Raji (cell line): ENCODE measurements around the gene DIAPH1.

Experiments
- POLR2A ChIP-seq: IDR thresholded peaks from 2 replicates; pipeline ENCODE4 v1.6.1; 2011; ENCODE audit warnings: low read depth, low read length, control low read depth; ENCODE audit not compliant: insufficient read depth

DIAPH1 gene

GRCh38 chr5:141527426-141527825 is 91.4 kb downstream of the DIAPH1 start:
- no peak for TF ChIP-seq POLR2A

- TF ChIP-seq POLR2A = no peak
Observed at GRCh38 chr5:141525653-141526052, 93.1 kb downstream of the DIAPH1 start.

- TF ChIP-seq POLR2A = no peak
Observed at GRCh38 chr5:141524604-141525597, 93.9 kb downstream of the DIAPH1 start.

- TF ChIP-seq POLR2A = no peak
Observed at GRCh38 chr5:141523991-141524390, 94.8 kb downstream of the DIAPH1 start.

GRCh38 chr5:141522301-141522700 is 96.5 kb downstream of the DIAPH1 start:
- TF ChIP-seq POLR2A = no peak

GRCh38 chr5:141521244-141521781 is 97.5 kb downstream of the DIAPH1 start:
- TF ChIP-seq POLR2A = no peak

GRCh38 chr5:141519605-141520565 is 98.9 kb downstream of the DIAPH1 start:
- TF ChIP-seq POLR2A = no peak

- no peak for TF ChIP-seq POLR2A
Observed at GRCh38 chr5:141518618-141519015, 100.2 kb downstream of the DIAPH1 start.

- TF ChIP-seq POLR2A = no peak
Observed at GRCh38 chr5:141517880-141518617, 100.8 kb downstream of the DIAPH1 start.

- no peak for TF ChIP-seq POLR2A
Observed at GRCh38 chr5:141517312-141517711, 101.5 kb downstream of the DIAPH1 start.

- no peak for TF ChIP-seq POLR2A
Observed at GRCh38 chr5:141516672-141517025, 102.2 kb downstream of the DIAPH1 start.

GRCh38 chr5:141515946-141516671 is 102.7 kb downstream of the DIAPH1 start:
- 0 out of 2 replicates have a peak, but pooled peaks have one; percentile 30 for TF ChIP-seq POLR2A

GRCh38 chr5:141515141-141515540 is 103.7 kb downstream of the DIAPH1 start:
- no peak for TF ChIP-seq POLR2A
